HG03521 (cell line): ENCODE data around the gene OR14I1.
A peak's percentile ranks its signal among the peaks of the same experiment; 100 is the strongest.
"Not testable (repeated sequence)": the region's sequence is repeated elsewhere in the genome, so short reads cannot be mapped to it uniquely, and the experiment has no call there.

ENCODE experiments used
- ATAC-seq: cut with Tn5 transposase; IDR thresholded peaks from one replicate; pipeline ENCODE4 v1.9.1; 2021; ENCODE audit warnings: mild to moderate bottlenecking, moderate library complexity; ENCODE audit not compliant: unreplicated experiment

The OR14I1 gene

DNA sequence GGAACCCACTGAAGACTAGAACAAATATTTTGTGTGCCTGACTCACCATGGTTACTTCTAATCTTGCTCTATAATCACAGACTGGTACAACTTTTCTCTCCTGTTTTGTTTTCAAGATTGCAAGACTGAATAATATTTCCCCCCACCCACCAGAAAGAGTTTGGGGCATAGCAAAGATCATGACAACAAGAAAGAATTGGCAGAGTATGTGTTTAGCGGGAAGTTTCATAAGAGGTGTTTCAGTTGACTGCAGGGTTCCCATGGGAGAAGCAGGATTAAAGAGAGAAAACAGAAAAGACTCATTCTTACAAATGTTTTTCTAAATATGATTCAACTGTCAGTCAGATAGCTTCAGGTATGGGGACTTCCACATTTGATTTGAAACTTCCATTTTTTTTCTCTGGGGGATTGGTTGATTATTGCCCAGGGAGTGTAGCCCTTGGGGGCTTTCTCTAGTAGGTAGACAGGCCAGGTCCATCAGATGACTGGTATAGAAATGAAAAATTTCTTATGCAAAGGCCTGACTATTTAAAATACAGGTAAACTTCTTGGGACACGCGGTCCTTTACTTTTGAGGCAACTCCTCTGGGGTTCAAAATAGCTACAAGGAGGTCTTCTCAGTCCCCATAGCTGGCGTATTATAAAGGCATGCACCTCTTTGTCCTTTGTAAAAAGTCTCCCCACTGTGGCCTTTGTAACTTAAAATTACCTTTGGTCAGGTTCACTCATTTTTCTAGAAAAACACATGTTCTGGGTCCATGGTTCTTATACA is 13.9 kb downstream of the OR14I1 start:
- no peak for ATAC-seq

DNA sequence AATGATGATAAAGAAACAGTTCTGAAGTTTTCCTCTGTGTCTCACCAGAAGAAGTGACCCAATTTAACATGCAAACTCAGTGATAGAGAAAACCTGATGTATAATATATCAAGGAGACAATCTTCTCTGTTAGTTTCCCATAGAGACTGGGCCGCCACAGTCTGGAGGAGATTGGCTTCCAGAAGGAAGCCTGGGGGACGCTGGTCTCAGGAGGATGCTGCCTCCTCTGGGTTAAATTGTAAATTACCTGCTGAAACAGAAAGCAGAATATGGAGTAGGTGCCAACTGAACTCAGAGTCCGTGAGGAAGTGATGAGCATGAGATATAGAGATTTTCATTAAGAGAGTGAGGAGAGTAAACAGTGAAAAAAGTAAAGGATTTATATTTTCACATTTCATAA is 15.8 kb downstream of the OR14I1 start:
- peak; percentile 94 for ATAC-seq

DNA sequence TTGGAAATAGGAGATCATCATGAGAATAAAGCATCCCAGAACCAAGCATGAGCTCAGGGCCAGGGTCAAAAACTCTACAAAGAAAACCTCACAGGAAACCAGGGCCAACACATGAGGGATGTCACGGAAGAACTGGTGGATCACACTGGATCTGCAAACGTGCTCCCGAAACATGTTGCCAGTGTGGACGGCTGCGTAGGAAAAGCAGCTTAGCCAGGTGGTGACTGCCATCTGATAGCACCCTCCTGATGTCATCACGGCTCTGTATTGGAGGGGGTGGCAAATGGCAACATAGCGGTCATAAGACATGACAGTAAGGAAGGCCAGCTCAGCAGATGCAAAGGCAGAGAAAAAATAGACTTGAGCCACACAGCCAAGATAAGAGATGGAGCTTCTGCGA is 20.9 kb downstream of the OR14I1 start:
- no peak for ATAC-seq

DNA sequence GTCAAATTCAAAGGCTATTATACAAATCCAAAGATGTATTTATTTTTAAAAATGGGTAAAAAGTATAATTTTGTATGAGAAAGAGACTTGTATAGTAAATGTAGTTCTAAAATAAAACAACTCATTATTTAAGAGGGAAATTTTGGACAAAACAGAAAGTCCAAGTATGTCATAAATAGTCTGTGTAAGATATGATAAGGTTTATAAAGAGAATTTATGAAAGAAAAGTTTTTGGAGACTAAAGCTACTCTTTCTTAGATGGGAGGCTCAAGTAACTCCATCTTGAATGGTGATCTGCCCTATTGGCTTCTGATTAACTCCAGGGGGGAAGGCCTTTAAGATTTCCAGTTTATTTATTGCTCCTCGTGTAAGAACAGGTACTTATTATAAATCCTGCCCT is 32.6 kb downstream of the OR14I1 start:
- ATAC-seq = no peak

DNA sequence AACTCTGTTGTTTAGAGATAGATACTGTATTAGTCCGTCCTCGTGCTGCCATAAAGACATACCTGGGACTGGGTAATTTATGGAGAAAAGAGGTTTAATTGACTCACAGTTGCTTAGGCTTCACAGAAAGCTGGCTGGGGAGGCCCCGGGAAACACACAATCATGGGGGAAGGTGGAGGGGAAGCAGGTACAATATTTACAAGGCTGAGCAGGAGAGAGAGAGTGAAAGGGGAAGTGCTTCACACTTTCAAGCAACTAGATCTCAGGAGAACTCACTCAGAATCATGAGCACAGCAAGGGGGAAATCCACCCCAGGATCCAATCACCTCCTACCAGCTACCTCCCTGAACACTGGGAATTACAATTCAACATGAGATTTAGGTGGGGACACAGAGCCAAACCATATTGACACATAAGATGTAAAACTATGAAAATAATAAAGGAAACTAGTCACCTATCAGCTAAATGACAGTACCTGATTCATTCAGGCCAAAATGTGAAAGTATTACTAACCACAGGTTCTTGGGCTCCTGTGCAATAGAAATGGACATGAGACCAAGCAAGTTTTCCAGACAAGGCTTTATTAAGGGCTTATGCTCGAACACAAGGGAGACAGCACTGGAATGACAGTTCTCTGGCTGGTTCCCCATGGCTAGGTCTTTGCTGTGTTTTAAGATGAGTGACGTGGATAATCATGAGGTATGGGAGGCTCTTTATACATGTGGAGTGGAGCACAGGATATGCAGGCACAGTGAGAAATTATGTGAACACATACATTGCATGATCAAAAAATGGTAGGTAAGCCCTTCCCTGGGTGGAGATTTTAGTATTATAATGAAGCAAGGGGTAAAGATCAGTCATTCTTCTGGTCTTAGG is 38.9 kb downstream of the OR14I1 start:
- peak; percentile 86 for ATAC-seq

DNA sequence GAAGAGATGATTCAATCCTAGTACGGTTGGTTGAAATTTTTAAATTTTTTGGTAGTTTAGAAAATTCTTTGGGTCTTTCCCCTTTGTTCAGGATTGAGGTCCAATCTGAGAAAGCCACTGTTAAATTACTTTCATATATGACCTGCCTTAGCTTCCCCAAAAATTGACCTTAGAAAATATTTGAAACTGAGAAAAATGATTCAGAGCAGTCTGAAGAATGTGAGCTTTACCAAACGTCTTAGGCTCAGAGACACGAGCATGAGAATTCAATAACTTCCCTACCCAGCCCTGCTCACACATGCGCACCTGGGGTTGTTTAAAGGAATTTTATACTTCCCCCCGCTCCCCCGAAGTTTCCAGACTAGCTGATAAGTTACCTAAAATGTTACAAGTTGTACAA is 45.8 kb downstream of the OR14I1 start:
- ATAC-seq = not testable (repeated sequence)

DNA sequence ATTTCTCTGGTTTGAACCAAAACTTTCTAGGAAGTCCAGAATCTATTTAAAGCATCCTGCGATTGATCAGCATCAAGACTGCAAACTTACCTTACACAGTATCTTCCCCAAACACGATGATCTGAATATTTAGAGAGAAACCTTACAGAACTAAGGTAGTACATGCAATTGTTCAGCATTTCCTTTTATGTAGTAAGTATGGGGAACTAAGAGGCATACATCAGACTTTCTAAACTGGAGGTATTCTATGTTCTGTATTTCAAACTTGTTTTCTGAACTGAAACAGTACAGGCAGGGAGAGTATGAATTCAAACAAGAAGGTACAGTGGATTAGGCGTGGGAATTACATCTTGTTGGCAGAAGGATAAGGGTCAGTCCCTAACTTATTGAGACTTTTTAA is 47.2 kb downstream of the OR14I1 start, which contains the start of gene OR2T27:
Gene OR2T27, minus strand, starts transcription at position 175 of the 400 bp plus-strand sequence. CDS start 4,644 bp downstream, outside the sequence.
- not testable (repeated sequence) for ATAC-seq
